Effector CD4-positive, alpha-beta T cell (primary cell): ENCODE measurements around the gene PRR30. TPM values are rescaled to one million over a fixed set of nuclear protein-coding genes. Genes with fewer than 3 reads are reported as not detected.
"Not testable (repeated sequence)": the region's sequence is repeated elsewhere in the genome, so short reads cannot be mapped to it uniquely, and the experiment has no call there.

ENCODE experiments used
- DNase-seq: peaks from one replicate; pipeline ENCODE4 v3.0.0-alpha.2; 2020
- total RNA-seq: gene quantifications from one replicate; lab custom pipeline; 2026; lab: John Stamatoyannopoulos, UW

Gene PRR30
- total RNA-seq = not detected

DNA sequence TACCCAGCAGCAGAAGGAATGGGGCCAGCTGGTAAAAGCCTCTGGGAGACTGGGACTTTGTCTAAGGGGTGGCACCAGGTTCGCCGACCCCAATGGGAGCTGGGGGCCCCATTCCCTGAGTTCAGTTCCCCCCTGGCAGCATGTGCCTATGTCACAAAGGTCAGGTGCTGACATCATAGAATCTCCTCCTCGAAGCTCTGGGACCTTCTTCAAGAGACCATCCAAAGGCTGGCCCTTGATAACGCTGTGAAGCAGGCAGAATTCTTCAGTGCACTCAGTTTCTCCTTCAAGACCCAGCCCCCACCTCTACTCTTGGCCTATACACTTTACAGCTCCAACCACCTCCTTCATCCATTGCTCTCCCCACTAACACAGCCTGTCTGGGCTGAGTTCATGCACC, at the start of gene PRR30:
Gene PRR30 (minus strand): TSS at position 101 of the 400 bp plus-strand sequence. CDS start 1,081 bp downstream, outside the sequence.
- DNase-seq = no peak

DNA sequence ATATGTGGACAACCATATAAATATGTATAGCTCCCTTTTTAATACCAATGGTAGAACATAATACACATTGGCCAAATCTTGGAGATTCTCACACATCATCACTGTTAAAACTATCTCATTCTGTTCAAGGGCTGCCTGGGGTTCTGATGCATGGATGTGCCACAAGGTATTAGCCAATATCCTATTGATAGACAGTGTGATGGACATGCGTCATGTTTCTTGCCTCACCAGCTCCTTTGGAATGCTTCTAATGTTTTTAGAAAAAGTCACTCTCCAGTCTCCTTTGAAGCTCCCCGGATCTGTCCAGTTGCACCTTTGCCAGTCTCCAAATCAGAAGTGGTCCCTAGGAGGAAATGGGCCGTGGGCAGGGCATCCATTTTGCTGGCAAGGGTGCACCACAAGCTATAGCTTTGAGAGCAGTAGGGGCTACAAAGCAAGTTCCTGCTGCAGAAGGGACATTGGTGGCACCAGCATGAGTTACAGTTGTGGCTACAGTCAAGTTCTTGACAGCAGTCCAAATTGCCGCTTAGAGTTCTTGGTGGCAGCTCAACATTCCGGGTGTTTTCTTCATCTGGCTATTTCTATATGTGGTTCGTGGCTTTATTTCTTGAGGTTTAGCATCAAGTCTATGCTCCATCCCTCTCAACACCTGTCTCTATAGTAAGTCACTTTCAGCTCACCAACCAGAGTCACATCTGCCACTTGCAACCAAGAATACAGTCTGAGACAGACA, 47.6 kb upstream of the PRR30 start:
- DNase-seq = no peak

DNA sequence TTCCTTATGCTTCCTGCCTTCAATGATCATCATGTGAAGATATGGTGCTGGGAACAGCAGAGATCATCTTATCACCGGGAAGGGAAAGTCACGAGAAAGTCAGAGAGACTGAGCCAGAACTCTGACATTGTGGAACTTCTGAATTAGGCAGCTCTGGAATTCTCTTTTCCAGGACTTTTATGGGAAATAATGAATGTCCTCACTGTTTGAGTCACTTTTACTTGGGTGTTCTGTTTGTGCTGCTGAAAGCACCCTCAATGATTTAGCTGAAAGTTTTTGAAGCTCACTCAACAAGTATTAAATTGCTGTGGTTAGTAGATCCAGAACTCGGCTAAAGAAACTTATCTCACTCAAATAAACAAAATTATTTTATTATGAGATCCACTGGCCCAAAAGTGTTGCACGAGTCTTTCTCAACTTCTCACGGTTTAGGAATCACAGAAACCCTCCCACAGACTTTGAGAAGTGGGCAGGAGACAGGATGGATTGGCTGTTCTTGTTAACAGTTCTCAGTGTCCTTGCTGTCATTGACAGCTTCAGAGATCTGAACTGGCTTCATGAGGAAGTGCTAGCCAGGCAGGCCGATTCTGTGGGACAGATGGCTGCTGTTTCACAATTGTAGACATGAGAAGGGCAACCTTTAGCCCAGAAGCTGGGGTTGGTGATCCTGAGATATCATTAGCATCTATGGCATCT, 46.3 kb upstream of the PRR30 start:
- no peak for DNase-seq

DNA sequence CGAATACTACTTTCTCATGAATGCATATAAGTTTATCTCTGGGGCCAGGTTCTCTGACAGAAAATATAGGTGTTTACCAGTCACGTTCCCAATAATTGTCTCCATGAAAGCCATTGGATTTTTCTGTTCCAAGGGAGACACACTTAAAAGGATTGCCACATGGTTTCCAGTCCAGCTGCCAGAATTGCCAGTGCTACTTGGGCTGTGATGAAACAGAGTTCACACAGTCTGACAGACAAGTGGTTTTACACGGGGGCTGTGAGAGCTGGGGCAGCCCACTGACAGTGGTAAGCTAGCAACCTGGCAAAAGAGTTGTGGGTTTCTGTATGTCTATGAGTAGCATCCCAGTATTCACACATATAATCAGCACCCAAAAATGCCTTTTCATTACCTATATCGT, 44.9 kb upstream of the PRR30 start:
- no peak for DNase-seq

DNA sequence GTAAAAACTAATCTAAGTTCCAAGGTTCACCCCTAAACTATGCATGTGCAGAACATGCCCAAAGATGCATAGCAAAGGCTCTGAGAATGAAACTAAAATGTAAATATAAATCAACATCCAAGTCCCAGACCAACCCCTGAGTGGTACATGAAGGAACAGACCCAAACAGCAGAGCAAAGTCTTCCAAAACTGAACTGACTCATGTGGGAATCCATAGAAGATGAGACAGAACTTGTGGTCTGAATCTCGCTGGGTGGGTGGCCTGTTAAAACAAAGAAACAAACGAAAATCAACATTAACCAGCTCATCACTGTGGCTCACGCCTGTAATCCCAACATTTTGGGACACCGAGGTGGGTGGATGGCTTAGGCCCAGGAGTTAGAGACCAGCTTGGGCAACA, 43.1 kb upstream of the PRR30 start:
- no peak for DNase-seq

DNA sequence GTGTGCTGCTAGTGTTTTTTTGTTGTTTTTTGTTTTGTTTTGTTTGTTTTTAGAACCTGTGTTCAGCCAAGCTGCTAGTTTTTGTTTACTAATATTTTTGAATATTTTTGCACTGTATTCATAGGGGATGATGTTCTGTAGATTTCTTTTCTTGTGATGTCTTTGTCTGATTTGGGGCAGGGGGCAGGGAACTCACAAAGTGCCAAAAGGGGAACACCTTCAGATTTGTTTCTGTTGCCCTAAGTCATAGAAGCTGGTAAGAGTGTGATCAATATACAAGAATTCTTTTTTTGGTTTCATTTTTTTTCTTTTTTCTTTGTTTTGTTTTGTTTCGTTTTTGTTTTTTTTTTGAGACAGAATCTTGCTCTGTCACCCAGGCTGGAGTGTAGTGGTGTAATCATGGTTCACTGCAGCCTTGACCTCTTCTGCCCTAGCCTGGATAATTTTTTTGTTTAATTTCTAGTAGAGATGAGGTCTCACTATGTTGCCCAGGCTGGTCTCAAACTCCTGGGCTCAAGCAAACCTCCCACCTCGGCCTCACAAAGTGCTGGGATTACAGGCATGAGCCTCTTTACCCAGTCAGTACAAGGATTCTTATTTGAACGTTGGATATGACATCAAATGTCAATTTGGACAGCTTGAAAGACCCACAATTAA, 40.3 kb upstream of the PRR30 start:
- DNase-seq = no peak

DNA sequence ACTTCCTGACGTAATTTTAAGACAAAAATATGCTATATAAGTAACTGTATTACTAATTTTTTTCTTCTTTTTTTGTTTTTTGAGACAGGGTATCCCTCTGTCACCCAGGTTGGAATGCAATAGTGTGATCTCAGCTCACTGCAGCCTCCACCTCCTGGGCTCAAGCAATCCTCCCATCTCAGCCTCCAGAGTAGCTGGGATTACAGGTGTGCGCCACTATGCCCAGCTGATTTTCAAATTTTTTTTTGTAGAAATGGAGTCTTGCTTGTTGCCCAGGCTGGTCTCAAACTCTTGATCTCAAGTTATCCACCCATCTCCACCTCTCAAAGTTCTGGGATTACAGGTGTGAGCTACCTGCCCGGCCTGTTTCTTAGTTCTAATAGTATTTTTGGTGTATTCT, 39.3 kb upstream of the PRR30 start:
- no peak for DNase-seq

DNA sequence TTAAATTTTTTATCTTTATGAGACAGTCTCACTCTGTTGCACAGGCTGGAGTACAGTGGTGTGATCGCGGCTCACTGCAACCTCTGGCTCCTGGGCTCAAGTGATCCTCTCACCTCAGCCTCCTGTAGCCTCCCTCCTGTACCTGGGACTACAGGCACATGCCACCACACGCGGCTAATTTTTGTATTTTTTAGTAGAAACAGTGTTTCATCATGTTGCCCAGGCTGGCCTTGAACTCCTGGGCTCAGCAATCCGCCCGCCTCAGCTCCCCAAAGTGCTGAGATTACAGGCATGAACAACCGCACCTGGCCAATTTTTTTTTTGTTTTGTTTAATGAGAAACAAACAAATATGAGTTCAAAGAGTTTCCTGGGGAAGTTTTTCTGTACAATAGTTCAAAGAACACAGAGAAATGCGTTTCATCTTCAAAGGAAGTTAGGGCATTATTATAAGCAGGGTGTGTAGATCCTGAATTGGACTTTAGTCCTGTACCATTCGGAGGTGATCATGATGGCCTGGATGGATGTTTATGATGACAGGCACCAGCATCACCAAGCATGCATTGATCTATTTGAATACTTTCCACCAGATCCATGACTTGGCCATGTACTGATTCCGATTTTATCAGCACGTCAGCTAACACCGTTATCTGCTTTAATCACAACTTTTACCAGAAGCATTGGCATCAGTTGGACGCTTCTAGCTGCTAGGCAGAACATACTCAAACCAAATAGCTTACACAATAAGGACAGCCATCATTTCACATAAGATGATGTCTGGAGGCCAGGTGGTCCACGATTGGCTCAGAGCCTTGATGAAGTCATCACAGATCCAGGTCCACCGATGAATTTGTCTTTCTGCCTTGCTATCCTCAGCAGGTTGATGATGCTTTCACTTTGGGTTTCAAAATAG, 38.5 kb upstream of the PRR30 start:
- no peak for DNase-seq

DNA sequence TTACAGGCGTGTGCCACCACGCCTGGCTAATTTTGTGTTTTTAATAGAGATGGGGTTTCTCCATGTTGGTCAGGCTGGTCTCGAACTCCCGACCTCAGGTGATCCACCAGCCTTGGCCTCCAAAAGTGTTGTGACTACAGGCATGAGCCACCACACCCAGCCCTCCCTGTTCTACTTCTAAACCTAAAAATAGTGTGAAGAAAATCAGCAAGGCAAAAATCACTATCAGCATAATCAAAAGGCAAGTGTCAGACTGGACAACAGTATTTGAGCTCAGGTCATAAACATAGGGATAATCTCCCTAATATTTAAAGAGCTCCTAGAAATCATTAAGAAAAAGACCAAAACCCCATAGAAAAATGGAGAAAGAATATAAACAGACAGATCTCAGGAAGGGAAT, 36.6 kb upstream of the PRR30 start:
- DNase-seq = not testable (repeated sequence)

DNA sequence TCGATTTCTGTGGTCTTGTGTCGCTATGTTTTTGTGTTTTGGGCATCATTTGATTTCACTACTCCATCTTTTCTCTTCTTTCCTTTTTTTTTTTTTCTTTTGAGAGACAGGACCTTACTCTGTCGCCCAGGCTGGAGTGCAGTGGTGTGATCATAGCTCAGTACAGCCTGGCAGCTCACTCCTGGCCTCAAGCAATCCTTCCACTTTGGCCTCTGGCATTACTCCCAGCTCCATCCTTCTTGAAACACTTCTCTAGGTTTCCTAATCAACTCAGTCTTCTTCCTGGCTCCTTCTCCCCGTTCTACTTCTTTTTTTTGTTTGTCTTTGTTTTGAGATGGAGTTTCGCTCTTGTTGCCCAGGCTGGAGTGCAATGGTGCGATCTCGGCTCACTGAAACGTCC, 36.1 kb upstream of the PRR30 start:
- no peak for DNase-seq

DNA sequence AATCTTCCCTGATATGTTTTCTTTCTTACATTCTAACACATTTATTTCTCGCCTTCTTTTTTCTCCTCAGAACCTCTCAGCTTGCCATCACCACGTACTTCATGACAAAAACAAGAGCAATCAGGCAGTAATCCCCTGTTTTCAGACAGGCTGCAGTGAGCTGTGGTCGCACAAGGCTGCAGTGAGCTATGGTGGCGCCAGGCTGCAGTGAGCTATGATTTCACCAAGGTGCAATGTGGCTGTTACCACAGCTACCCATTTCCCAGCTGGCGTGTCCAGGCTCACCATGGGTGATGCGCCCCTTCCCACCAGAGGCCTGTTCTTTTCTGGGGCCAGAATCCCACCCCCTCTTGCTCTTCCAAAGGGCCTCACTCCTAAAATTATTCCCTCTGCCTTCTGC, 35.4 kb upstream of the PRR30 start:
- DNase-seq = no peak

DNA sequence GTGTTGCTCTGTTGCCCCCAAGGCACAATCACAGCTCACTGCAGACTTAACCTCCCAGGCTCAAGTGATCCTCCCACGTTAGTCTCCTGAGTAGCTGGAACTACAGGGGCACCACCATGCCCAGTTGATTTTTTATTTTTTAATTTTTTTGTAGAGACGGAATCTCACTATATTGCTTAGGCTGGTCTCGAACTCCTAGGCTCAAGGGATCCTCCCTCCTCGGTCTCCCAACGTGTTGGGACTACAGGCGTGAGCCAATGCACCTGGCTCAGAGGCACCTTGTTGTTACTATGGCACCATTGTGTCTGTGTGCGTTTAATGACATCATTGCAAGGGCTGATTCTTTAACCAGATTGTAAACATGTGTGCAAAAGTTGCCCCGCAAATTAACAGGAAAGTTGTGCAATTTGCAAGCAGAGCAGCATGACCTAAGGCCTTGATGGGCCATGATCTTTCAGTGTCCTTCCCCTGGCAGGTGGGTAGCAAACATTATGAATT, 32.2 kb upstream of the PRR30 start:
- no peak for DNase-seq

DNA sequence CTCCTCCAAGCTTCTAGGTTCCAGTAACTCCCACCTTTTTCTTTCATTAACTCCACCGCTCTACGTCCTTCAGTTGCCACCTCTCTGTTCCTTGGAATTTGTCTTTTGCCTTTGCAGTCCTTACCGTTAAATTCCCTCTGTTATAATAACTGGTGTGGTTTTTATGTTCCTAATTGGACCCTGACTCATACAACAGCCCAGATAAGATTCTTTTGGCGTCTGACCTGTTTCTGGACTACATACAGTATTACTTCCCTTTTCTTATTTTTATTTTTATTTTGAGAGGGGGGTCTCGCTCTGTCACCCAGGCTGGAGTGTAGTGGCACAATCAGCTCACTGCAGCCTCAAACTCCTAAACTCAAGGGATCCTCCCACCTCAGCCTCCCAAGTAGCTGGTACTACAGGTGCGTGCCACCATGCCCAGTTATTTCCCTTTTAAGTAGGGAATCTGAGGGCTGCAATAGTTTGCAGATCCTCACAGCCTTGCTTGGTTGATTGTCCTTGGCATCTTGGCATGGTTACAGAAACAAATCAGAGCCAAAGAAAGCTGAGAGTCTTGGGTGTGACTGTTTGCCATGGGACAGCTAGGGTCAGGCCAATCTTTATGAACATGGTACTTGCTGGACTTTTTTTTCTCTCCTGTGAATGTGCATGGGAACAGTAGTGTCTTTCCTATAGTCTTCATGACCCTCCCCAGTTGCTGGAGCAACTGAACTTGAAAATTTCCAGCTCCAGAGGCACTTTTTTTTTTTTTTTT, 31.5 kb upstream of the PRR30 start:
- DNase-seq = no peak

DNA sequence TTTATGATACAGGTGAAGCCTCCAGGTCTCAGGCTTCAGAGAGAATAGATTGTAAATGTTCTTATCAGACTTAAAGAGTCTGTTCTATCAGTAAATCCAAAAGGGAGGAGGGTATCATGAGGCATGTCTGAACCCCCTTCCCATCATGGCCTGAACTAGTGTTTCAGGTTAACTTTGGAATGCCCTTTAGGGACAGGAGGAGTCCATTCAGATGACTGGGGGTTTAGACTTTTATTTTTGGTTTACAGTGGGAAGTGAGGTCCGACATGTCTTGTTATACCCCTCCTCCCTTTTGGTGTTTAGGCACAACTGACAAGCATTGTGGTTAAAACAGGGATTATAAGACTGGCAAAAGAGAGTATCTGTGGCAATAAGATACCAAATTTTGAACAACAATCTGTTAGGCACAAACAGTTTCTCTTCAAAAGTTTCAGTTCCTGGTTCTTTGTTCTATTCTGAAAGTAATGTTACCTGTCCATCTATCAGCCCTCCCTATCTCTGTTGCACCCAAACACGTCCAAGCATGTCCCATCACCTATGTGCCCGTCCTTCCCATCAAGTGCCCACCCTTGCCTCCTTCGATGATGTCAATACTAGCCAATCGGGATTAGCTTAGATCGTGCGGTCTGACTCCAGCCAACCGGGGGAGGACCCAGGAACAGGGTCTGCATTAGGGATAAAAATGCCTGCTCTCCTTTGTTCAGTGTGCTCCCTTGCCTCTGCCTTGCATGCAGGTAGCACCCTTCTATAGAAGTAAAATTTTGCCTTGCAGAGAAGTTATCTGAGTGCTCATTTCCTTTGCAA, 26.0 kb upstream of the PRR30 start:
- DNase-seq = no peak

DNA sequence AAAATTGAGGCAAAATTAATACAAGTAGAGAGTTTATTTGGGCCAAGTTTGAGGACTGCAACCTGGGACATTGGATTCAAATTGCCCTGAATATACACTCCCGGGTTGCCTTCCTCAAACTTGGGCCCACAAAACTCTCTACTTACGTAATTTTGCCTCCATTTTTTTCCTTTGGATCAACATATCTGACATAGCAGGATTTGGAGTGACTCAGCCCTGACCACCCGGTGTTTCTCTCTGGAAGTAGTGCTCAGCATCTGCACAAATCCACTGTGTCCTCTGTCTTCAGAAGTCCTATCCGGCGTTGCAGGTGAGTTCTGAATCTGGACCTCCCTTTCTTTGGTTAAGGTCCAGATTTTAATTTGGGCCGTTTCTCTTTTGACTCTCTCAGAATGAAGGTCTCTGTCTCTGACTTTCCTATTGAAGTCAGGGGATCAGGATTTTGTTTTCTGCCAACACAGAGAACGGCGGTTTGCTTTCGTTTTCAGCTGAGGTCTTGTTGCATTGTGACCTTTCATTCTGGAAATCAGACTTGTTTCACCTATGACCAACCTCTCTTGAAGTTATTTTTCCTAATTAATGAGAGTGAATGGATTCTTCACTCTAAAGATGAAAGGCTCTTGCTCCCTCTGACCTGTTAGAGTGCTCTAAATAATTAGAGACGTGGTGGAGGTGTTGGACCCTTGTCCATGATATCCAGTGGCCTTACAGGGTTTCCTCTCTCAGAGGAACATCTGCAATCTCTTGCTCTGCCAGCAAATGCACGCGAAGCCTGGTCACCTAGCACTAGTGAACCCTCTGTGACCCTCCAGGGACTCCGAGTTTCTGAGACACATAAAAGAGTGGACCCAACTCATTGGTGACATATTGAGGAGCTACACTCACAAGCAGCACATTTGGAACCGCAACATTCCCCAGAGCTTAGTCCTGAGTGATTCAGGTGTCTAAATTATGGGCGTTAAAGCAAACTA, 23.2 kb upstream of the PRR30 start:
- DNase-seq = no peak

DNA sequence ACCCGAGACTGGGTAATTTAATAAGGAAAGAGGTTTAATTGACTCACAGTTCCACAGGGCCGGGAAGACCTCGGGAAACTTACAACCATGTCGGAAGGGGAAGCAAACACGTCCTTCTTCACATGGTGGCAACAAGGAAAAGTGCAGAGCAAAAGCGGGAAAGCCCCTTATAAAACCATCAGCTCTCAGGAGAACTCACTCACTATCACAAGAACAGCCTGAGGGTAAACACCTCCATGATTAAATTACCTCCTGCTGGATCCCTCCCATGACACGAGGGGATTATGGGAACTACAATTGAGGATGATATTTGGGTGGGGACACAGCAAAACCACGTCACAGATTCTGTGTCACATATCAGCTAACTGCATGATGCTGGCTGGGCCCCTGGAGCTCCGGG, 21.0 kb upstream of the PRR30 start:
- DNase-seq = no peak

DNA sequence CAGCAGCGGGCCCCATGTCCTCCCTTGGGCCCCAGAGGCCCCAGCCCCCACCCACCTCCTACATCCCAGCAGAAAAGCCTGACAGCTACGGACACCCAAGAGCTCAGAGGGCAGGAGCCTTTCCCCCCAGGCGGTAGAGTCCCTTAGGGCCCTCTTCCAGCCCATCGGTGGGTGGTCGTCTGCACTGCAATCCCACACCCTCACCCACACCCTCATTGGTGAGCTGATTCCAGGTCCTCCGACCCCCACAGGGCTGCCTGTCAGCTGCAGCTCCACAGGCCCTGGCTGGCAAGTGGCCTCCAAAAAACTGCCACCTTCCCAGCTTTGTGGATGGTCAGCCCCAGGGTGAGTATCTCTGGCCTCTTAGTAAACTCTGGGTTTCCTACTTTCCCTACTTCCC, 20.1 kb upstream of the PRR30 start:
- no peak for DNase-seq

DNA sequence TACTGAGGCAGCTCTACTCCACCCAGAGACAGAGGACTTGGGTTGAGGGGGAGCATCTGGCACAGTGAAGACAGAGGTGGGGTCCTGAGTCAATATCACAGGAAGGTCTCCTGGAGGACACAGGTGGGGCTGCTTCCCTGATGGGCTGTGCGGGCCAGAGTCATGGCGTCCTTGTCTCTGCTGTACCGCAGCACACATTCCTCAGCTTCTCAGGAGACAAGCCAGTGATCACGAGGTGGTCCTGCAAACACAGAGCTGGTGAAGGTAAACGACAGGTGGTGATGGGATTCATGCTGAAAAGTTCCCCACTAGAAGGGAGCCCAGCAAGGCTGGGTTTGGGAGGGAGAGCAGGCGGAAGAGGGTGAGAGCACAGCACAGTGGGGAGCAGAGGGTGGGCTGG, 19.3 kb upstream of the PRR30 start:
- no peak for DNase-seq

DNA sequence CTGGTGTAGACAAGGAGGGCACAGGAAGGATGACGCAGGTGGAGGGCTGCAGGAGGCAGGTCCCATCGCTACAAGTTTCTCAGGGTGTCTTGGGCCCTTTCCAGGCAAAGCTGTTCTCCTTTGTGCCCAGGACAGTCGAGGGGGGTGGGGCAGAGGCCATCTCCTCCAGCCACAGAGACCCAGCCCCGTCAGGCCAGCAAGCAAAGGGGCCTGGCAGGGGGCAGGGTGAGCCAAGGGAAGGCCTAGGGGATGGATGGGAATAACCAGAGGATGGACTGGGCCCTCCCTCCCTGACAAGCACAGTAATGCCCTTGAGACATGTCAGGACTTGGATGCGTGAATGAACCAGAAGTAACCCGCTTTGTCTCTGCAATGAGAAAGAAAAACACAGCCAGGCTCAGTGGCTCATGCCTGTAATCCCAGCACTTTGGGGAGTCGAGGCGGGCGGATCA, 15.9 kb upstream of the PRR30 start:
- DNase-seq = no peak

DNA sequence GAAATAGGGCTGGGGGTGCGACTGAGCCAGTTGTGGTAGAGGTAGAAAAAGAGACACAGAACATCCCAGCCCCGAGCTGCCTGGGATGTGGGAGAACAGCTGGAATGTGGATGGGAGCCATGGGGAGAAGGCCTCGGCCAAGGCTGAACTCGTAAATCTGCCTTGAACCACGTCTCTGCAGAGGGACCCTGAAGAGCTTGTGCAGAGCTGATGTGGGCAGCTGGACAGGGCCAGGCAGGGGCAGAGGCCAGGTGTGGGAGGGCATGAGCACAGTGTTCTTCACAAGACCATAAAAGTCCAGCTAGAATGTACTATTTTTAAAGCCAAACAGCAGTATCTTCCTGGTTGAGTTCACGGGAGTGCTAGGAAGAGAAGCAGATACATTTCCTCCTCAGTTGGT, 15.3 kb upstream of the PRR30 start:
- no peak for DNase-seq
